Endodermal cell (in vitro differentiated cells): ENCODE results near the gene LEAP2. TPM values are rescaled to one million over a fixed set of nuclear protein-coding genes. Genes with fewer than 3 reads are reported as not detected.

Source experiments
- DNase-seq: peaks from one replicate; pipeline ENCODE4 v3.0.0-alpha.2; 2017
- H3K27ac ChIP-seq: 2 replicates; pipeline ENCODE4 v1.5.1; 2013; ENCODE audit warnings: mild to moderate bottlenecking, low read depth, low read length, moderate library complexity
- H3K27me3 ChIP-seq: 2 replicates; pipeline ENCODE4 v1.6.1; 2013; ENCODE audit warnings: mild to moderate bottlenecking, low read length, moderate library complexity; ENCODE audit not compliant: insufficient read depth, control insufficient read depth, poor library complexity, severe bottlenecking
- H3K36me3 ChIP-seq: 2 replicates; pipeline ENCODE4 v1.7.0; 2013; ENCODE audit warnings: mild to moderate bottlenecking, low read length, moderate library complexity; ENCODE audit not compliant: control insufficient read depth, insufficient read depth
- H3K4me1 ChIP-seq: one replicate; pipeline ENCODE4 v1.7.0; 2013; ENCODE audit warnings: low read length; ENCODE audit not compliant: control insufficient read depth, insufficient read depth
- H3K4me3 ChIP-seq: 2 replicates; pipeline ENCODE4 v1.5.1; 2013; ENCODE audit warnings: mild to moderate bottlenecking, low read length, moderate library complexity
- H3K9ac ChIP-seq: 2 replicates; pipeline ENCODE4 v1.6.1; 2013; ENCODE audit warnings: mild to moderate bottlenecking, low read length, moderate library complexity; ENCODE audit not compliant: poor library complexity, severe bottlenecking; ENCODE audit errors: extremely low read depth
- H3K9me3 ChIP-seq: 2 replicates; pipeline ENCODE4 v1.6.1; 2013; ENCODE audit warnings: mild to moderate bottlenecking, low read length, moderate library complexity; ENCODE audit not compliant: control insufficient read depth
- H3K27ac Mint-ChIP-seq: 2 replicates; pipeline ENCODE4 v1.8.0; 2020; ENCODE audit warnings: mixed read lengths
- H3K27me3 Mint-ChIP-seq: 2 replicates; pipeline ENCODE4 v1.8.0; 2021; ENCODE audit warnings: mild to moderate bottlenecking, mixed read lengths; ENCODE audit not compliant: insufficient read depth
- H3K36me3 Mint-ChIP-seq: 2 replicates; pipeline ENCODE4 v1.8.0; 2020; ENCODE audit warnings: low read depth, mixed read lengths
- H3K4me1 Mint-ChIP-seq: 2 replicates; pipeline ENCODE4 v1.8.0; 2020; ENCODE audit warnings: mixed read lengths
- H3K4me3 Mint-ChIP-seq: 2 replicates; pipeline ENCODE4 v1.8.0; 2020; ENCODE audit warnings: mild to moderate bottlenecking, moderate library complexity, mixed read lengths
- H3K9me3 Mint-ChIP-seq: 2 replicates; pipeline ENCODE4 v1.8.0; 2020; ENCODE audit warnings: mild to moderate bottlenecking, mixed read lengths
- WGBS, 2 experiments: methylation state at CpG; one replicate each; pipeline versions ENCODE4 v1.1.5 to v1.1.7; 2013; ENCODE audit warnings: missing lambda C conversion rate in 2 of 2, mixed read lengths in 1 of 2; ENCODE audit not compliant: insufficient coverage in 1 of 2, insufficient read length in 1 of 2; 5-methylcytosine and 5-hydroxymethylcytosine counted together
- total RNA-seq, 2 donors: library from RNA; stranded (reverse); fragmentation: NEBNext Ultra II Directional in 1 of 2; extraction: Animal tissue kit (Norgen Biotek cat#: 25700) in 1 of 2; gene quantifications; 2 replicates in 1 of 2; 3 replicates in 1 of 2; pipeline ENCODE4 v1.2.1, GENCODE V29; 2021
- TF ChIP-seq, protein P1 (sequence below): fragments of 200-600 bp; sonication (generic); conservative IDR thresholded peaks from 2 replicates; pipeline ENCODE4 v1.5.0; 2021; ENCODE audit warnings: antibody characterized with exemption, mild to moderate bottlenecking

The LEAP2 gene
- total RNA-seq, 2 donors from 2014 or later: 0.92 to 0.95 TPM

DNA sequence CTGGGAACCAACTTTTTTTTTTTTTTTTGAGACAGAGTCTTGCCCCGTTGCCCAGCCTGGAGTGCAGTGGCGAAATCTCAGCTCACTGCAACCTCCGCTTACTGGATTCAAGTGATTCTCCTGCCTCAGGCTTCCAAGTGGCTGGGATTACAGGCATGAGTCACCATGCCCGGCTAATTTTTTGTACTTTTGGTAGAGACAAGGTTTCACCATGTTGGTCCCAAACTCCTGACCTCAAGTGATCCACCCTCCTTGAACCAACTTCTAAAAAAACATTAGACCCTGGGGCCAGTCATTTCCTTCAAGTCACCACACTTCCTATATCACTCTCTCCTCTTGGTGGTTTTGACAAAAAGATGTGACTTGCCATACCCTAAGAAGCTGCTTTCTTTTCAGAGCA lies 32.2 kb upstream of the LEAP2 start:
- H3K36me3 Mint-ChIP-seq: no peaks in the 10 kb centered on the region
- no peak for DNase-seq
- H3K9me3 Mint-ChIP-seq: no peaks in the 10 kb centered on the region
- Histone ChIP-seq H3K9ac (no peak overlapping the region), H3K9me3 (no peaks in the 10 kb centered on the region), H3K36me3 (no peaks in the 10 kb centered on the region), H3K4me1 (no peaks in the 10 kb centered on the region), H3K27me3 (no peaks in the 10 kb centered on the region), H3K4me3 (no peak overlapping the region), H3K27ac (no peak overlapping the region)
- no peaks in the 10 kb centered on the region for H3K27me3 Mint-ChIP-seq
- TF ChIP-seq, protein P1, sequence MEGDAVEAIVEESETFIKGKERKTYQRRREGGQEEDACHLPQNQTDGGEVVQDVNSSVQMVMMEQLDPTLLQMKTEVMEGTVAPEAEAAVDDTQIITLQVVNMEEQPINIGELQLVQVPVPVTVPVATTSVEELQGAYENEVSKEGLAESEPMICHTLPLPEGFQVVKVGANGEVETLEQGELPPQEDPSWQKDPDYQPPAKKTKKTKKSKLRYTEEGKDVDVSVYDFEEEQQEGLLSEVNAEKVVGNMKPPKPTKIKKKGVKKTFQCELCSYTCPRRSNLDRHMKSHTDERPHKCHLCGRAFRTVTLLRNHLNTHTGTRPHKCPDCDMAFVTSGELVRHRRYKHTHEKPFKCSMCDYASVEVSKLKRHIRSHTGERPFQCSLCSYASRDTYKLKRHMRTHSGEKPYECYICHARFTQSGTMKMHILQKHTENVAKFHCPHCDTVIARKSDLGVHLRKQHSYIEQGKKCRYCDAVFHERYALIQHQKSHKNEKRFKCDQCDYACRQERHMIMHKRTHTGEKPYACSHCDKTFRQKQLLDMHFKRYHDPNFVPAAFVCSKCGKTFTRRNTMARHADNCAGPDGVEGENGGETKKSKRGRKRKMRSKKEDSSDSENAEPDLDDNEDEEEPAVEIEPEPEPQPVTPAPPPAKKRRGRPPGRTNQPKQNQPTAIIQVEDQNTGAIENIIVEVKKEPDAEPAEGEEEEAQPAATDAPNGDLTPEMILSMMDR: no peak
- H3K4me3 Mint-ChIP-seq: no peak overlapping the region
- H3K27ac Mint-ChIP-seq: no peak overlapping the region
- WGBS, 2 experiments: 90 to 93% methylated on average over 4 of the region's 4 CpGs
- peaks cover 8% of the 10 kb centered on the region for H3K4me1 Mint-ChIP-seq

DNA sequence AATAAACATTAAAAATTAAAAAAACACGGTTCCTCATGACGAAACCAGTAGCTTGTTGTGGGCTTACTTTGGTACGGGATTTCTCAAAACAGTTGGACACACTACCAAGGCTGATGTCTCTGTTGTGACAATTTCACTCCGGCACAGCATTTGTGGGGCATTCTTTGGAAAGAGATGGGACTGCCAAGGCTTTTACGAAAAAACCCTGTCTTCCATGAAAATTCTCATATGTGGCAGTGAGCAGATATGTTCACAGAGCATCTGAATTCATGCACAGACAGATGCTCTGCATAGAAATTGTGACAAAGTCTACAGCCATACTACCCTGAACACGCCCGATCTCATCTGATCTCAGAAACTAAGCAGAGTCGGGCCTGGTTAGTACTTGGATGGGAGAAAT lies 25.2 kb upstream of the LEAP2 start:
- H3K9ac ChIP-seq: no peak overlapping the region
- no peaks in the 10 kb centered on the region for H3K9me3 Mint-ChIP-seq
- no peaks in the 10 kb centered on the region for H3K36me3 Mint-ChIP-seq
- H3K27me3 ChIP-seq: no peaks in the 10 kb centered on the region
- H3K4me3 Mint-ChIP-seq: no peak overlapping the region
- WGBS, 2 experiments: 92 to 96% methylated on average over 5 to 8 of the region's 8 CpGs
- TF ChIP-seq, protein P1: no peak
- no peak overlapping the region for H3K27ac Mint-ChIP-seq
- H3K27ac ChIP-seq: no peak overlapping the region
- peak; percentile 12 for DNase-seq
- no peak overlapping the region for H3K4me3 ChIP-seq
- no peaks in the 10 kb centered on the region for H3K36me3 ChIP-seq
- H3K4me1 Mint-ChIP-seq: no peaks in the 10 kb centered on the region
- no peaks in the 10 kb centered on the region for H3K4me1 ChIP-seq
- H3K27me3 Mint-ChIP-seq: no peaks in the 10 kb centered on the region
- H3K9me3 ChIP-seq: no peaks in the 10 kb centered on the region

DNA sequence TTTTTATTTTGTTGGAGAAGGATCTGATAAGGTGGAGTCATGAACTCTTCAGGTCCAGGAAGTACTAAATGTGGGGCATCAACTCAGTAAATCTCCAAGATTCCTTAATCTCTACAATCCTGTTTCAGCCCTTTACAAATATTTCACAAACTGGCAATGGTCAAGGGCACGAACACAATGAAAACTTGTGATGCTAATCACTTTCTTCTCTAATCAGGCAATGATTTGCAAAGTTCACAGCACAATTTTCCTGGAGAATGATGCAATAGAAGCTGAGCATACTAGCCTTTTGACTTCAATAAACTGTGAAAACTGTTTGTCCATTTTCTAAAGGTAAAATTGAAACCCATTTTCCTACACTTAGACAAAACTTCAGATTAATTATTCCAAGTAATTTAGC lies 24.1 kb upstream of the LEAP2 start:
- TF ChIP-seq, protein P1: no peak
- Mint-ChIP-seq H3K27ac (no peak overlapping the region), H3K4me1 (peaks cover 2% of the 10 kb centered on the region), H3K36me3 (no peaks in the 10 kb centered on the region), H3K27me3 (no peaks in the 10 kb centered on the region), H3K4me3 (no peak overlapping the region), H3K9me3 (no peaks in the 10 kb centered on the region)
- Histone ChIP-seq H3K36me3 (no peaks in the 10 kb centered on the region), H3K9ac (no peak overlapping the region), H3K27ac (no peak overlapping the region), H3K27me3 (no peaks in the 10 kb centered on the region), H3K4me1 (no peaks in the 10 kb centered on the region), H3K4me3 (no peak overlapping the region), H3K9me3 (no peaks in the 10 kb centered on the region)
- WGBS, 2 experiments: 80 to 88% methylated on average over 1 of the region's 1 CpG
- DNase-seq: no peak
